Thymus (tissue), 2 donors: ENCODE results near the gene CSF2RB. TPM values are rescaled to one million over a fixed set of nuclear protein-coding genes. Genes with fewer than 3 reads are reported as not detected.

Source experiments
- polyA plus RNA-seq: library from polyadenylated mRNA; stranded (reverse); fragments of 200-250 nt; gene quantifications from one replicate; pipeline ENCODE4 v1.2.3, GENCODE V29; 2013
- total RNA-seq: library from RNA; stranded (reverse); fragments of 120-200 nt; gene quantifications from one replicate; pipeline ENCODE4 v1.2.4, GENCODE V29; 2013
- donor health status: healthy.

CSF2RB gene
- total and polyA plus RNA-seq, 2 donors = 8.5 to 14.6 TPM

Other genes starting within 250 kb of the CSF2RB start
- gene CACNG2, start 209.9 kb upstream of the CSF2RB start, total RNA-seq = 0.14 TPM
- 0.02 TPM for gene CACNG2, start 209.9 kb upstream of the CSF2RB start, polyA plus RNA-seq
- gene IFT27, start 137.5 kb upstream of the CSF2RB start, total RNA-seq = 23.0 TPM
- 33.9 TPM for gene IFT27, start 137.5 kb upstream of the CSF2RB start, polyA plus RNA-seq
- gene PVALB, start 96.6 kb upstream of the CSF2RB start, total RNA-seq = 0.47 TPM
- gene PVALB, start 96.6 kb upstream of the CSF2RB start, polyA plus RNA-seq = 2.2 TPM
- 17.6 TPM for gene NCF4, start 52.6 kb upstream of the CSF2RB start, total RNA-seq
- 24.0 TPM for gene NCF4, start 52.6 kb upstream of the CSF2RB start, polyA plus RNA-seq
- gene TST, start 105.8 kb downstream of the CSF2RB start, total RNA-seq = 13.8 TPM
- 17.1 TPM for gene TST, start 105.8 kb downstream of the CSF2RB start, polyA plus RNA-seq
- gene MPST, start 106.1 kb downstream of the CSF2RB start, total RNA-seq = 18.2 TPM
- 32.1 TPM for gene MPST, start 106.1 kb downstream of the CSF2RB start, polyA plus RNA-seq
- gene KCTD17, start 138.1 kb downstream of the CSF2RB start, total RNA-seq = 10.5 TPM
- 25.2 TPM for gene KCTD17, start 138.1 kb downstream of the CSF2RB start, polyA plus RNA-seq
- gene TMPRSS6, start 196.1 kb downstream of the CSF2RB start, total RNA-seq = 0.57 TPM
- 1.8 TPM for gene TMPRSS6, start 196.1 kb downstream of the CSF2RB start, polyA plus RNA-seq
- 4.2 TPM for gene IL2RB, start 236.3 kb downstream of the CSF2RB start, total RNA-seq
- gene IL2RB, start 236.3 kb downstream of the CSF2RB start, polyA plus RNA-seq = 7.0 TPM